Epithelial cell of alveolus of lung (primary cell): Measurements from ENCODE around the gene RIOK1. TPM values are rescaled to one million over a fixed set of nuclear protein-coding genes. Genes with fewer than 3 reads are reported as not detected.

Experiments used
- total RNA-seq: library from RNA; depleted of rRNA; stranded (reverse); fragments of >200 nt; gene quantifications from 2 replicates; pipeline ENCODE4 v1.2.1, GENCODE V29; 2015

The RIOK1 gene
- total RNA-seq: 4.1 and 8.3 TPM in 2 replicates

GRCh38 chr6:7389451-7390225 is at the start of gene RIOK1, which contains the start of gene CAGE1:
TSS of gene RIOK1 (plus strand) at chr6:7389808. CDS start at chr6:7390003, 195 bp downstream.
TSS of gene CAGE1 (minus strand) at chr6:7389742. CDS start at chr6:7387173, 2,569 bp downstream.

Other genes with a start within 250 kb of the RIOK1 start
- gene SSR1, start 76.6 kb upstream of the RIOK1 start, total RNA-seq: 91.4 and 98.2 TPM in 2 replicates
- gene CAGE1, start 66 bp upstream of the RIOK1 start, total RNA-seq: under 0.01 TPM in 1 of 2 replicates, not detected in the other
- 2.2 and 12.7 TPM in 2 replicates for gene DSP, start 151.9 kb downstream of the RIOK1 start, total RNA-seq
- 6.3 and 10.9 TPM in 2 replicates for gene SNRNP48, start 200.4 kb downstream of the RIOK1 start, total RNA-seq